HCT116 (cell line): ENCODE measurements around the gene SHROOM3. TPM values are rescaled to one million over a fixed set of nuclear protein-coding genes. Genes with fewer than 3 reads are reported as not detected.

Experiments
- ATAC-seq: fragments of 200-7000 bp; cut with Tn5 transposase; 2 replicates; pipeline ENCODE4 v1.9.1; 2020; ENCODE audit warnings: mild to moderate bottlenecking, moderate library complexity
- BruUV-seq: library from RNA; stranded (reverse); fragments of 400-500 nt; replicated peaks from 2 replicates; lab custom pipeline; 2021; lab: Mats Ljungman, UMichigan
- CTCF ChIA-PET: fragments of 300-600 bp; sonication (Branson Sonifier 250); formaldehyde crosslinking; loops from one replicate; lab custom pipeline; 2021; ENCODE audit warnings: antibody characterized with exemption; lab: Charles Lee
- POLR2A ChIA-PET: fragments of 300-600, 350-600 bp; sonication (Branson Sonifier 250); formaldehyde crosslinking; loops from one replicate; lab custom pipeline; 2021; ENCODE audit warnings: antibody characterized with exemption; lab: Charles Lee
- RAD21 ChIA-PET, 2 experiments: fragments of 300-600 bp; sonication (Branson Sonifier 250); formaldehyde crosslinking; loops; one replicate each; lab custom pipeline; 2023; ENCODE audit warnings: low total read pairs in 2 of 2; ENCODE audit not compliant: uncharacterized antibody in 2 of 2, unreplicated experiment in 2 of 2, low non-redundant PET in 1 of 2; lab: Charles Lee
- DNase-seq: peaks from one replicate; pipeline ENCODE4 v3.0.0-alpha.2; 2010; ENCODE audit warnings: low read depth, low spot score
- H2AFZ ChIP-seq: fragments of 200-600 bp; shearing (Covaris generic), sonication (generic); 2 replicates; pipeline ENCODE4 v1.6.1; 2017; ENCODE audit warnings: low read depth, mixed run types, mixed read lengths, antibody characterized with exemption, low read length; ENCODE audit not compliant: poor library complexity, severe bottlenecking
- H3K27ac ChIP-seq: 2 replicates; pipeline ENCODE4 v1.5.1; 2012; ENCODE audit warnings: low read depth, low read length
- H3K27me3 ChIP-seq: fragments of 200-600 bp; sonication (generic); 2 replicates; pipeline ENCODE4 v1.6.1; 2016; ENCODE audit warnings: mixed run types, low read length, mixed read lengths; ENCODE audit not compliant: insufficient read depth
- H3K36me3 ChIP-seq, 2 experiments: fragments of 200-500 bp in 1 of 2; fragments of 200-600 bp in 1 of 2; sonication (Bioruptor generic) in 1 of 2; sonication (generic) in 1 of 2; 2 replicates each; pipeline versions ENCODE4 v1.5.1 to v1.6.1; 2014 to 2016; ENCODE audit warnings: low read length in 2 of 2, inconsistent platforms in 1 of 2, mixed read lengths in 1 of 2, mixed run types in 1 of 2; ENCODE audit not compliant: insufficient read depth in 2 of 2, control insufficient read depth in 1 of 2
- H3K4me1 ChIP-seq, 2 experiments: fragments of 200-600 bp in 1 of 2; sonication (generic) in 1 of 2; 2 replicates each; pipeline versions ENCODE4 v1.5.1 to v1.6.1; 2012 to 2017; ENCODE audit warnings: low read length in 2 of 2, inconsistent platforms in 1 of 2, mild to moderate bottlenecking in 1 of 2, mixed read lengths in 1 of 2, mixed run types in 1 of 2, moderate library complexity in 1 of 2; ENCODE audit not compliant: insufficient read depth in 2 of 2, control insufficient read depth in 1 of 2
- H3K4me2 ChIP-seq: fragments of 200-600 bp; sonication (generic); 2 replicates; pipeline ENCODE4 v1.6.1; 2017; ENCODE audit warnings: mixed run types, low read length, mixed read lengths
- H3K4me3 ChIP-seq, 2 experiments: fragments of 200-600 bp in 1 of 2; sonication (generic) in 1 of 2; replicated peaks in 1 of 2; 2 replicates each; pipeline ENCODE4 v1.5.1; 2011 to 2016; ENCODE audit warnings: low read length in 2 of 2, control low read depth in 1 of 2, low read depth in 1 of 2, mild to moderate bottlenecking in 1 of 2, mixed read lengths in 1 of 2, mixed run types in 1 of 2
- H3K79me2 ChIP-seq: fragments of 200-600 bp; sonication (generic); 2 replicates; pipeline ENCODE4 v1.6.1; 2017; ENCODE audit warnings: mild to moderate bottlenecking, mixed run types, low read length, moderate library complexity, mixed read lengths; ENCODE audit not compliant: insufficient read depth
- H3K9ac ChIP-seq: fragments of 200-600 bp; sonication (generic); 2 replicates; pipeline ENCODE4 v1.6.1; 2016; ENCODE audit warnings: low read length, mixed read lengths
- H3K9me2 ChIP-seq: fragments of 200-600 bp; sonication (generic), shearing (Covaris generic); 2 replicates; pipeline ENCODE4 v1.6.1; 2017; ENCODE audit warnings: mixed run types, mild to moderate bottlenecking, moderate library complexity; ENCODE audit not compliant: insufficient read depth
- H3K9me3 ChIP-seq, 2 experiments: fragments of 200-500 bp in 1 of 2; fragments of 200-600 bp in 1 of 2; sonication (Bioruptor generic) in 1 of 2; sonication (generic) in 1 of 2; 2 replicates each; pipeline ENCODE4 v1.6.1; 2014 to 2017; ENCODE audit warnings: low read length in 2 of 2, mixed read lengths in 2 of 2, inconsistent platforms in 1 of 2, low read depth in 1 of 2, mild to moderate bottlenecking in 1 of 2, mixed run types in 1 of 2, moderate library complexity in 1 of 2; ENCODE audit not compliant: control insufficient read depth in 1 of 2, insufficient read depth in 1 of 2
- H4K20me1 ChIP-seq: fragments of 200-600 bp; sonication (generic), shearing (Covaris generic); 2 replicates; pipeline ENCODE4 v1.6.1; 2017; ENCODE audit warnings: mixed run types, mild to moderate bottlenecking, moderate library complexity; ENCODE audit not compliant: insufficient read depth
- ATF3 ChIP-seq: IDR thresholded peaks from 2 replicates; pipeline ENCODE4 v1.6.1; 2012
- CBX3 ChIP-seq: IDR thresholded peaks from 2 replicates; pipeline ENCODE4 v1.6.1; 2012; ENCODE audit warnings: low read depth
- EGR1 ChIP-seq: IDR thresholded peaks from 2 replicates; pipeline ENCODE4 v1.6.1; 2012; ENCODE audit warnings: low read depth
- EZH2phosphoT487 ChIP-seq: fragments of 200-600 bp; IDR thresholded peaks from 2 replicates; pipeline ENCODE4 v1.6.1; 2018; ENCODE audit warnings: antibody characterized with exemption, borderline replicate concordance
- MAX ChIP-seq: IDR thresholded peaks from 2 replicates; pipeline ENCODE4 v1.6.1; 2012
- RAD21 ChIP-seq: IDR thresholded peaks from 2 replicates; pipeline ENCODE4 v1.6.1; 2012; ENCODE audit warnings: low read depth, mild to moderate bottlenecking
- SIN3A ChIP-seq: IDR thresholded peaks from 2 replicates; pipeline ENCODE4 v1.6.1; 2012; ENCODE audit warnings: low read depth
- YY1 ChIP-seq: IDR thresholded peaks from 2 replicates; pipeline ENCODE4 v1.6.1; 2011; ENCODE audit warnings: low read length, low read depth, moderate library complexity, mild to moderate bottlenecking; ENCODE audit not compliant: insufficient replicate concordance; ENCODE audit errors: extremely low read depth
- ZNF274 ChIP-seq: fragments of 200-500 bp; sonication (Bioruptor generic); IDR thresholded peaks from 2 replicates; pipeline ENCODE4 v1.6.1; 2014; ENCODE audit warnings: mild to moderate bottlenecking, low read depth, low read length, inconsistent platforms
- intact Hi-C: fragments of 100-400 bp; cut with micrococcal nuclease; formaldehyde crosslinking; loops from 2 replicates; pipeline ENCODE4 v1.10.0; 2022
- total RNA-seq: library from RNA; stranded (reverse); gene quantifications from one replicate; pipeline ENCODE4 v1.2.1, GENCODE V29; 2021; ENCODE audit not compliant: unreplicated experiment

SHROOM3 gene
- total RNA-seq, 1 experiment from 2014 or later = 22.5 TPM

- intact Hi-C loops = no loop called here
- Histone ChIP-seq H3K4me3 (no peak overlapping the region), H3K27ac (no peak overlapping the region), H3K9me2 (no peaks in the 10 kb centered on the region), H3K79me2 (no peaks in the 10 kb centered on the region), H3K4me1 (peaks cover 0 to 7% of the 10 kb centered on the region in 2 experiments; a peak in 3 of 4 replicates), H3K27me3 (no peaks in the 10 kb centered on the region), H3K36me3 (peaks cover 3 to 8% of the 10 kb centered on the region in 2 experiments; a peak in 1 of 4 replicates)
- POLR2A ChIA-PET = no interaction called here
- ATAC-seq = no peak
- RAD21 ChIA-PET = no interaction called here
- BruUV-seq = no TSS peak
- DNase-seq = no peak
- TF ChIP-seq EGR1 (no peak), SIN3A (no peak), RAD21 (no peak), ATF3 (no peak)
- TF ChIP-seq, all 23 proteins: peak for 0
- no peaks in the 10 kb centered on the region for H3K9me3 ChIP-seq
- CTCF ChIA-PET = no interaction called here
- H3K9ac ChIP-seq = no peak overlapping the region
- H2AFZ ChIP-seq = no peak overlapping the region
- no peak overlapping the region for H3K4me2 ChIP-seq
- no peaks in the 10 kb centered on the region for H4K20me1 ChIP-seq
Observed at GRCh38 chr4:76737771-76738085, 302.7 kb downstream of the SHROOM3 start.

- POLR2A ChIA-PET = no interaction called here
- H3K9me2 ChIP-seq = no peaks in the 10 kb centered on the region
- TF ChIP-seq CBX3 (no peak), MAX (no peak), ZNF274 (no peak), EZH2phosphoT487 (no peak), YY1 (no peak), ATF3 (no peak)
- BruUV-seq = no TSS peak
- intact Hi-C loops = no loop called here
- no peaks in the 10 kb centered on the region for H3K27me3 ChIP-seq
- H2AFZ ChIP-seq = no peak overlapping the region
- H3K9ac ChIP-seq = no peak overlapping the region
- H4K20me1 ChIP-seq = no peaks in the 10 kb centered on the region
- no peak overlapping the region for H3K4me3 ChIP-seq
- no peak overlapping the region for H3K27ac ChIP-seq
- peaks cover 3 to 8% of the 10 kb centered on the region in 2 experiments; a peak in 1 of 4 replicates for H3K36me3 ChIP-seq
- no peak for DNase-seq
- no peaks in the 10 kb centered on the region for H3K79me2 ChIP-seq
- RAD21 ChIA-PET = no interaction called here
- no peak overlapping the region for H3K4me2 ChIP-seq
- peaks cover 0 to 7% of the 10 kb centered on the region in 2 experiments; a peak in 3 of 4 replicates for H3K4me1 ChIP-seq
- peak; percentile 30; the same call in 1 of the 2 replicates for ATAC-seq
- CTCF ChIA-PET = no interaction called here
- no peaks in the 10 kb centered on the region for H3K9me3 ChIP-seq
Observed at GRCh38 chr4:76738086-76738931, 303.3 kb downstream of the SHROOM3 start.
